Measurements from ENCODE around the gene CIDEB.

DNA sequence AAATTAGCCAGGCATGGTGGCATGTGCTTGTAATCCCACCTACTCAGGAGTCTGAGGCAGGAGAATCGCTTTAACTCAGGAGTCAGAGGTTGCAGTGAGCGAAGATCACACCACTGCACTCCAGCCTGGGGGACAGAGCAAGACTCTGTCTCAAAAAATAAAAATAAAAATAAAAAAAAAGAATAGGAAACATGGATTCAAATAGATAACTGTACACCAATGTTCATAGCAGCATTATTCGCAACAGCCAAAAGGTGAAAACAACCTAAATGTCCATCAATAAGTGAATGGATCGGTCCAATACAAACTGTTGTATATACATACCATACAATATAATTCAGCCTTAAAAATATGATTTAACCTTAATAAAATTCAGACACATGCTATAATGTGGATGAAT, 35.1 kb upstream of the CIDEB start:
- TF ChIP-seq POLR2AphosphoS5 (IDR thresholded peaks at IDR 0.05; ENCODE audit: low read depth, low read length) (no peak), TAF1 (IDR thresholded peaks at IDR 0.05; ENCODE audit: borderline replicate concordance, insufficient read depth, low read length) (no peak)
- TF ChIP-seq, protein P1, sequence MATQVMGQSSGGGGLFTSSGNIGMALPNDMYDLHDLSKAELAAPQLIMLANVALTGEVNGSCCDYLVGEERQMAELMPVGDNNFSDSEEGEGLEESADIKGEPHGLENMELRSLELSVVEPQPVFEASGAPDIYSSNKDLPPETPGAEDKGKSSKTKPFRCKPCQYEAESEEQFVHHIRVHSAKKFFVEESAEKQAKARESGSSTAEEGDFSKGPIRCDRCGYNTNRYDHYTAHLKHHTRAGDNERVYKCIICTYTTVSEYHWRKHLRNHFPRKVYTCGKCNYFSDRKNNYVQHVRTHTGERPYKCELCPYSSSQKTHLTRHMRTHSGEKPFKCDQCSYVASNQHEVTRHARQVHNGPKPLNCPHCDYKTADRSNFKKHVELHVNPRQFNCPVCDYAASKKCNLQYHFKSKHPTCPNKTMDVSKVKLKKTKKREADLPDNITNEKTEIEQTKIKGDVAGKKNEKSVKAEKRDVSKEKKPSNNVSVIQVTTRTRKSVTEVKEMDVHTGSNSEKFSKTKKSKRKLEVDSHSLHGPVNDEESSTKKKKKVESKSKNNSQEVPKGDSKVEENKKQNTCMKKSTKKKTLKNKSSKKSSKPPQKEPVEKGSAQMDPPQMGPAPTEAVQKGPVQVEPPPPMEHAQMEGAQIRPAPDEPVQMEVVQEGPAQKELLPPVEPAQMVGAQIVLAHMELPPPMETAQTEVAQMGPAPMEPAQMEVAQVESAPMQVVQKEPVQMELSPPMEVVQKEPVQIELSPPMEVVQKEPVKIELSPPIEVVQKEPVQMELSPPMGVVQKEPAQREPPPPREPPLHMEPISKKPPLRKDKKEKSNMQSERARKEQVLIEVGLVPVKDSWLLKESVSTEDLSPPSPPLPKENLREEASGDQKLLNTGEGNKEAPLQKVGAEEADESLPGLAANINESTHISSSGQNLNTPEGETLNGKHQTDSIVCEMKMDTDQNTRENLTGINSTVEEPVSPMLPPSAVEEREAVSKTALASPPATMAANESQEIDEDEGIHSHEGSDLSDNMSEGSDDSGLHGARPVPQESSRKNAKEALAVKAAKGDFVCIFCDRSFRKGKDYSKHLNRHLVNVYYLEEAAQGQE (IDR thresholded peaks at IDR 0.05; ENCODE audit: insufficient read depth in 1 of 2, low read depth in 2 of 2, low read length in 2 of 2) = no peak

All from PFSK-1 (cell line).